T-helper 2 cell (primary cell): ENCODE results near the gene SPAG16.

Source experiments
- DNase-seq, 5 experiments: peaks; one replicate each; pipeline versions ENCODE4 v3.0.0 to v3.0.0-alpha.2; 2012 to 2022
- total RNA-seq, 2 donors: gene quantifications; one replicate each; lab custom pipeline; 2026; lab: John Stamatoyannopoulos, UW

Gene SPAG16
- total RNA-seq, result 5.0 to 7.9 reads per million in 2 donors

DNA sequence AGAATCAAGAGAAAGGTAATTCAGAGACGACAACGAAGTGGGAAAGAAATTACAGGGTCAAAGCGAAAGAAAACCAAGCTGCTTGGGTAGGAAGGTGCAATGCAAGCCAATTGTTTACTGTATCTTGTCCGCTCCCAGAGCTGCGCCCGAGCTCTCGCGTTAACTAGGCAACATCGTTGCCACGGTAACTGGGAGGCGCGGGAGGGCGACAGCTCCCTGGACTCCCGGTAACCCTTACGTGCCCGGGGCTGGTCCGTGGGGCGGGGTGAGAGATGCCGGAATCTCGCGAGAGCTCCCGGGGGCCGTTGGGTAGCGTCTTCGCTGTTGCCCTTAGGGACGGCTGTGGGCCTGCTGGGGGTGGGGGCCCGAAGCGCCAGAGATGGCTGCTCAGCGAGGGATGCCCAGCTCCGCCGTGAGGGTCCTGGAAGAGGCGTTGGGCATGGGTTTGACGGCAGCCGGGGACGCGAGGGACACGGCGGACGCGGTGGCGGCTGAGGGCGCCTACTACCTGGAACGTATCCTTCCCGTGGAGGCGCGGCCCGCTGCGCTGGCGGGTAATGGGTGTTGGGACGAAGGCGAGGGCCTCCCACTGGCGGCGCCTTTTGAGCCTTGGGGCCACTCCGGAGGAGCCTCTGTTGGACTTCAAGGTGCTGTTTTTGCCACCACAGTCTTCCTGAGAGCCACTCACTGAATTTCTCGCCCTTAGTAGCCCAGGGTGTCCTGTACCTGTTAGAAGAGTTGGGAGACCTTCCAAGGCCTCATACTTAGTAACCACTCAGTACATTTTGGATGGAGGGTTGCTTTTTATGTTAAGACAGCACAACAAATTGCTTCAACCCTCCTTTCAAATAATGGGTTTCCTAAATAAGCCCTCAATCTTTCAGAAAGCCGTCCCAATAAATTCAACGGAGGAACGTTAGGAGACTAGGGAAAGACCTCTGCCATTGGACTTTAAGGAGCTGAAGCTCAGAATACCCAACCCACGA, at the start of gene SPAG16:
Gene SPAG16 (plus strand): TSS at position 360 of the 986 bp plus-strand sequence.
- peak; percentile 85 to 99 (median 96) for DNase-seq

DNA sequence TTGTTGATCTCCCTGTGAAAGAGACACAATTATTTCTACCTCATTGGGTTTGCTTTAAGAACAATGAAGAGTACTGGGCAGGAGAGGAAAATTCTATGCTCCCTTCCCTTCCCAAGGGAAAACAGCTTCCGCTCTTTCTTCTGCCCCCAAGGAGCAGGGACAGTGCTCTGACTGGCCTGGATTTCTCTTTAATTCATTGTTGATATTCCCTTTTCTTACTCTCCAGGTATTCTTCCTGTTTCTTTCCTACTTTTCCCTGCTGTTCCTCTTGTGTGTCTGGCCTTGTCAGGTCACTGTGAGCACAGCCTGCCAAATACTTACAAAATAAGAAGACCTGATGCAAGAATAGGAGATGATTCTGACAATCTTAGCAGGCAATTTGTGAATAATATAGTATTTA, 49.6 kb upstream of the SPAG16 start:
- DNase-seq, result no peak

DNA sequence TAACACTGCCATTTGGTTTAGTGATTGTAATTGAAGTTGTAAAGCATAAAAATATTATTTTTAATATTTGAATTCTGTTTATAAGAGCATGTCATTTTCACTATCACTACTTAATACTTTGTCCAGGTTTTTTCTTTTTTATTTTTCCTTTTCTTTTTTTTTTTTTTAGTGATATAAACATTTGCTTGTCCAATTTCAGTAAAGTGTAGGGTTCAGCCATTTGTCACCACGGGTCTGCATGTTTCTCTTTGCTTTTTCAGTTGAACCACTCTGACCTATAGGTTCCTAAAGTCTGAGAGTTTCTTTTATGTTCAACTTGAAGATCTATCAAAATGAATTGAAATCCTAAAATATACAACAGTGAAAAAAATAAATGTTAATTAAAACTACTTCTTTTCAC, 48.5 kb upstream of the SPAG16 start:
- DNase-seq, result no peak

DNA sequence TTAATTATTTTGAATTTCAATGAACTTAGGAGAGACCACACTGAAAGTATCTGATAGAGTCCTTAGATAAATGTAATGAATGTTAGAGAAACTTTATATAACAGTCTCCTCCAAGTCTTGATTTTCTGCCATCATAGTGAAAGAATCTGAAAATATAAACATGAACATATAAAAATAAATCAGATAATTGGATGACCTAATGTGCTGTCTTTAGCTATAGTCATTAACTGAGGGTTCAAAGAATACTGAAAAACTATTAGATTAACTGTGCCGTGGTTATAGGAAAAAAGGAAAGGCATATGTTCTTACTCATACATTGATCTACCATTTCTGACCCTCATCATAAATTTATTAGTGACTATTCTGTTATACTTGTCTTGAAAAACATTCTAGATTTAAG, 47.0 kb upstream of the SPAG16 start:
- DNase-seq, result no peak

DNA sequence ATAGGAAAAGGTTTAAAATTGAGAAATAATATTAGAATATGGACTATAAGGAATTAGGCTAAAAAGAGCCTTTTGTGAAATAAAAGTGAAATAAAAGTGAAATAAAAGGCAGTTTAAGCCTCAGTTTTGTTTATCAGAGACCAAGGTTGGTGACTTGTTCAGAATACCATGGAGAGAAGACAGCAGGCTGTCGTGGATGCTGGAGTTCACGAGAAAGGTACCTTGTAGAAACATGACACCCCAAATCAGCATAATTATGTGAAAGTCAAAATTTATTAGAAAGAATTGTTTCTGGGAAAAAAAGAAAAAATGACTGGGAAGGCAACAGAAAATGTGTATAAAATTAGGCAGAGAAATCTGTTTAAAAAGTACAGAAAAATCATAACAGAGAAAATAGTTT, 46.5 kb upstream of the SPAG16 start:
- peak in 1 of 5 experiments; percentile 64 for DNase-seq

DNA sequence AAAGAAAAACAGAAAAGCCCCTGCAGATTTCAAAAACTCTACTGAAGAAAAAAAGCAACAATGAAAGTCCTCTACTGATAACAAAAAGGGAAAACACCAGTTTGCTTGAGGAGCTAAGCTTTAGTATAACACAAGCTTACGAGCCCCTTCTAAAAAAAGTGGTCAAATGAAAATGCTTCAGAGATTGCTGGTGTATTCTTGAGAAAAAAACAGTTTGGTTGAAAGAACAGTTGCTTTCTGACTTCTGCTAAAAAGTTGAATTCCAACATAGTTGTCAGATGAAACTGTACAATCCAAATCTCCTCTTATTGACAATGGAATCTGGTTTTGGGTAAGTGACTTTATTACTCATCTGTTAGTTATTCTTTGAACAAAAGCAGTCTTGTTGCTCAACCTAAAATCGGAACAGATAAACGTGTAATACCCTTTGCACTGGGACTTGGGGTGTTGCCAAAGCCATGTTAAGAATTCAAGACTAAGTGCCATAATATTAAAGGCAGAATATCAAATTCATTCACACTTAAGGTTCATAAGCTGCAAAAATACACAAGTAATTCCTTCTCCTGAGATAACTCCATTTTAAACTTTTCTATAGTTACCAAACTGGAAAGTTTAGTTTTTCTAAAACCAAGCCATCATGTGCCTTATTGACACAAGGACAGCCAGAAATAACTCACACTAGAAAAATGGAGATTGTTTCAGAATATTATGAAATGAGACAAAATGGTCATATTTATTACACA, 45.3 kb upstream of the SPAG16 start:
- peak in 1 of 5 experiments; percentile 72 for DNase-seq

DNA sequence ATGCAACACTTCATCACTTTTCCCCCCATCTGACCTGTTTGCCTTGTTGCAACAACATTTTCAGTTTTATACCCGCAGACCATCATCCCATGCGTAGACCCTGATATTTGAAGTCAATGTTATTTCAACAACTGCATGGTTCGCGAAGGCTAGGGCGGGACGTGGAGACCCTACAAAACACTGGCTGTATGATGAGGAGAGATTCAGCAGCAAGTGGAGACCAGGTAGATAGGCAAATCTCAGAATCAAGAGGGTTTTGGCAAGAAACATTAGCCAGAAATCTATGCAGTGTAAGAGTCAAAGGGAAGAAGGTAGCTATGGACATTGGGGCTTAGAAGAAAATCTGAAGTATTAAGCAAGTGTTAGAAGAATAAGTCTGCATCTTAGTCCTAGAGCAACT, 42.4 kb upstream of the SPAG16 start:
- DNase-seq, result no peak

DNA sequence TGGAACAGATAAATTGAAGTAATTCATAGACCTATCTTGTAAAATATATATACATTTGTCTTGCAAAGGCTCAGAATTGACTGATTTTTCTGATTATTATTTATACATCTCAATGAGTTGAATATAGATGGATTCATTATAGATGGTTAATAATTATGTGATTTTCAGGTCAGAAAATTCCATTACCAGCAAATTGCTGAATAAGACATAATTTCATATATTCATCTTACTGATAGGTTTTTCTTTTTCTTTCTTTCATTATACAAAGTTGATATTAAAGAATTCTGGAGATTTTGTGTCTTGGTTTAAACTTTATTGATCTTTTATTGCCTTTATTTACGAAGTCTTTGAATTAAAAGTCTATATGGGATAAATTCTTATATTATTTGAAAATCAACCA, 41.6 kb upstream of the SPAG16 start:
- DNase-seq, result no peak

DNA sequence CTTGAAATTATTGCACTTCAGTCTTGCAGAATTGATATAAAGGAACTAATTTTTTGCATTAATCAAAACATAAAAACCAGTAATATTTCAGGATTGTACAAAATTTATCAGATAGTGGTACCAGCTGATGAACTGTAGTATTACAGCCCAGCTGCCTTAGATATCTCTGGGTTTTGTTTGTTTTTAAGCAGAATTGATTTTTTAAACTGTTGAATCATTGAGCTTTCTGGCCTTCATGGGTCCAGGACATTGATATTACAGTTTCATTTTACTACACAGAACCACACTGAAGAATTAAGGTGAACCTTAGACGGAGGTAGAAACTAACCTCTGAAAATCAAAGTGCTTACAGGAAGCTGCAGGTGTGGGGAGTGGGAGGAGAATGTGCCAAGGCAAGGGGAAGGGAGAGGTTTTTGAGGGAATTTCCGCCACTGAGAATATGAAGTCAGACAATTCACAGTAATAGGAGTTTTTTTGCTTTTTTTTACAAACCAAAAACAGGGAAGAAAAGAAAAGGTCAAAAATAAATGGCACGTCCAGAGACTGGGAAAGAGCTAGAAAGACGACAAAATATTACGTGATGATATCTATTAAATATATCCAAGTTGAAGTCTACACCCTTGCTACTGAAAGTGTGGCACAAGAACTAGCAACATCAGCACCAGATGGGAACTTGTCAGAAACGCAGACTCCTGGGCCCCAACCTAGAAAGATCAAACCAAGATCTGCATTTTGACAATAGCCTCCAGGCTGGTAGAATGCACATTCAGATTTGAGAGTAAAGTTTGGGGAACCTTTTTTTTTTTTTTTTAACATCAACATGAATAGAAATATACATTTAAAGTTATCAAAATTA, 40.8 kb upstream of the SPAG16 start:
- peak in 1 of 5 experiments; percentile 55 for DNase-seq

DNA sequence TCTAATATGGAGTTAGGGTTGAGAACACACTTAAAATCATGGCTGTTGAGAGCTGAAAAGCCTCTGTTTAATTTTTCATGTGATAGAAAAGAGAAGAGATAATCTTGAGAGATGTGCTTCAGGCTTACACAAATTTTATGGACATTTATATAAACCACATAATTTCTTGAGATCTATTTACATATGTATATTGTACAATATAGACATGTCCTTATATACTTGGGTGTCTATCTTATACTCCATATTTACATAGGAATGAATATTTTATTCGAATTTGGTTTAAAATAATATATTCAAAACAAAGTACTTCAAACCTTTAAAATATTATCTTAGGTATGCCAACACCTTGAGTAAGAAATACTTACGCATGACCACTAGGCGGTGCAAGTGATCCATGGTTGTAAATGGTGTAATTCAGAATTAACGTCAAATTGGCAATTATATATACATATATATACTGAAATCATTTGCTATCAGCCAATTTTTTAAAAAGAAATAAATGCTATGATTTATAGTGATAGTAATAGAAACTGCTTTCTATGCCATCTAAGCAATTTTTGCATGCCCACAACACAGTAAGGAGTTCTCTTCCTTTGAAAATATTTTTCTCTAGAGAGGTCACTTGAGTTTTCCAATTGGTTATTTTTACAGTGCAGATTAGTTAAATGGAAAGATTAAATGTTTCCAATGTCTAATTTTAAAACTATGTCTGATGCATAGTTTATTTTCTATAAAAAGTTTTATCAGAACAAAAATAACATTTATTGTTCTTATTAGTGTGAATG, 37.6 kb upstream of the SPAG16 start:
- peak in 4 of 5 experiments; percentile 9 to 76 (median 30) for DNase-seq

DNA sequence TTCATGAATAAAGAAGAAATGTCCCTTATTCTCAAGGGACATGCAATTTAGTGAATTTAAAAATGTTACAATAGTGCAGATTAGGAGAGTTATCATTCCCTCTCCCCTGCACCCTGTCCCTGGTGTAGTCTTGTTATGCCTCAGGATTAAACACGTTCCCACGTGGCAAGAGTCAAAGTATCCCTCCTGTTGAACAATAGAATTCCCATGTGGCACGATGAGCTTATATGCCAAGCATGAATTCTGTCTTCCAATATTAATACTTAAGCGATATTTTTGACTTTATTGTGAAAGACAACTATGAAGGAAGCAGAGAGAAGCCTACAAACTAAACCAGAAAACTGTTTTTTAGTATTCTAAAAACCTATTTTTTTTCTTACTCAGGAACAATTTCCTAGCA, 36.7 kb upstream of the SPAG16 start:
- no peak for DNase-seq

DNA sequence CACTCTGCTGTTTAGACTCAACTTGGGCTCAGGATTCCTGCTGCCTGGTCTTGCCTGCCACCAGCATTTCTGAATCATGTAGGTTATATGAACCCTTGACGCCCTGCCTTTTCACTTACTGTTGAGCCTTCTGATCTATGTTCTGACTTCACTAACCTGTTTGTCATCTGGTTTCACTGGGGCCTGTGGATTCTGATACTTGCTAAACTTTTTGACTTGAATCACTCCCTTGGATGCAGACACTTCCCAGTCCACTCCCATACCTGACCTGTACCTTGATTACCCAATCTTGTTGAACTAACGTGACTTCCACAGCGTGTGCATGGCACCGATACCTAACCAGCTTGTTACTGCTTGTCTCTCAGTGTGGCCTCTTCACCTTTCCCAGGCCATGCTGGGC, 35.6 kb upstream of the SPAG16 start:
- no peak for DNase-seq

DNA sequence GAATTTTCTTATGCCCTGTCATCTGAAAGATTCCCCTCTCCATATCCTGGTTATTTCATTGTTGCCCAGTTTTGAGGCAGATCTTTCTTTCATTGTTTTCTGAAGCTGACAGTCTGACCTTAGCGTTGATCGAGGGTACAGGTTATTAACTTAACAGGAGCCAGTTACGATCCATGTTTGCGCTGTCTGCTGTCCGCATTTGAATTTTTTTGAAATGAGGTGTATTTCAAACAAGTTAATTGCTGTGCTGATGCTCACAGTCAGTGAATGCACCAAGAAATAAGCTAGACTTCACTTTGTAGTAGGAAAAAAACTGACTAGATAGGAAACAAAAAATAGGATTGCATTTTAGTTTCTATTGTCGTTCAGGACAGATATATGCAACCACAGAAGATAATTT, 34.8 kb upstream of the SPAG16 start:
- DNase-seq, result no peak

DNA sequence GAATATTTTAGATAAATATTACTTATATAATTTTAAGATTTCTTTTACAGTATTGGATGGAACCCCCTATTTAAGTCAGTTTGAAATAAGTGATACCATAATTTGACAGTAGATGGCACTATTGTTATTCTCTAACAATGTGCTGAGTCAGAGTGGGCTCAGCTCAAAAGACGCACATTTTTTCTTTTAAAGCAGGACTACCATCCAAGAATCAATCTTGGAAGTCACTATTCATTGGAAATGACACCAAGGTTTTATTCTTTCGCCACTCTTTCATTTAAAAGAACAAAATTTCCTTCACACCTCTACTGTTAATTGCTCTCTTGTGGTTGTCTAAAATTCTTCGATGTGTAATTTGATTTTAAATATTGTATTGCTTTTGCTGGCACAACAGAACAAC, 32.6 kb upstream of the SPAG16 start:
- DNase-seq, result peak in 2 of 5 experiments; percentile 20 to 63

DNA sequence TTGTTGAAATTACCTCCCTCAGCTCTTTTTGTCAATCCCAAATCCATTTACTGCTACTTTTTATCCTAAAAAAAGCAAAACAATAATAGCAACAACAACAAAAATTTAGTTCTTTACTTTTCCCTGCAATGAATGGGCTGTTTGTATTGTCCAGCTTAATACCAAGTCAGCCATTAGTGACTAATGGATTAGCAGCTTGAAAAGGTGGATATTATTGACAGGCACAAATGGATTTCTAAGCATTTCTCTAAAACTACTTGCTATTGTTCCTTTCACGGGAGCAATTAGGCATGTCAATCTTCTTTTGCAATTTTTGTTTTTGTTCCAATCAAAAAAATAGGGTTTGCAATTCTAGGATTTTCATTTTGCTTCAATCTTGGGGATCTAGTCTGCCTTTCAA, 32.1 kb upstream of the SPAG16 start:
- no peak for DNase-seq

DNA sequence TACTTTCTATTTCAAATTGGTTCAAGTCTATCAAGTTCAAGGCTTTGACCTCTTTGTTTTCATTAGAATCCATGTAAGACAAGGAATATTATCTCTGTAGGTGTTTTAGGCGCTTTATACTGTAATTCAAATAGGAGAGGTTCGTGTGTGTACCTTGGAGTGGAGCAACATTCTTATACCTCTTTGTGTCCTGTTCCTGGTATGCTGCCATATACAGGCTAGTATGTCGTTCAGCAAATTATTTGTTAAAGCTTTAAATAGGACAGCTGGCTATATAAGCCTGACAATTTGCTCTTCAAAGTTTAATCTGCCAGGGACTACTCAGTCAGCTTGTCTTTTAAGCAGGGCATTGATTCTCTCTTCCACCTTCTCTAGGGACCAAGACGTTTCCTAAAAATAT, 31.1 kb upstream of the SPAG16 start:
- DNase-seq, result no peak

DNA sequence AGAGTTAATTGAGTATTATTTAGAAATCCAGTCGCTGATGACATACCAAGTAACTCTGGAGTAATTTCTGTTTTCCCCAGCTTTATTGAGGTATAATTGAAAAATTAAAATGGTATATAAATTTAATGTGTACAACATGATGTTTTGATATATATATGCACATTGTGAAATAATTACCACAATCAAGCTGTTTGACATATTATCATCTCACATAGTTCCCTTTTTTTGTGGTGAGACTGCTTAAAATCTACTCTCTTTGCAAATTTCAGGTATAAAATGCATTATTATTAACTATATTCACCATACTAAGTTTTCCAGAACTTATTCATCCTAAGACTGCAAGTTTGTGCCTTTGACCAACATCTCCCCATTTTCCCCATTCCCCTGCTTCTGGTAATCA, 25.0 kb upstream of the SPAG16 start:
- no peak for DNase-seq

DNA sequence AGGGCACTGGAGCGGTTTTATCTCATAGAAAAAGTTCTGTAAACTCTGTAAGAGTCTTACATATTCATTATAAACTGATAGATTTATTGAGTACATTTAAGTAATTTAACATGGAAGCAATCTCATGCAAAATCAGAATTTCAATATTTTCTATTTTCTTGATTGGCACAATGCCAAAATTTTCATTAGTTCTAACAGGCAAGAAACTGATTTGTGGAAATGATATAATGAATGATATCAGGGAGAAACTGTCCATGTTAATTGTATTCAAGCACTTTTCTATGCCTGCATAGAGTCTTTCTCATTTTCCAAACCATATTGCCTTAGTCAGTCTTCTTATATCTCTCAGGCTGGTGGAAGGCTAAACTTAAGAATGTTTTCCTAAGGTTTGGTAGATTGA, 23.0 kb upstream of the SPAG16 start:
- DNase-seq, result no peak

DNA sequence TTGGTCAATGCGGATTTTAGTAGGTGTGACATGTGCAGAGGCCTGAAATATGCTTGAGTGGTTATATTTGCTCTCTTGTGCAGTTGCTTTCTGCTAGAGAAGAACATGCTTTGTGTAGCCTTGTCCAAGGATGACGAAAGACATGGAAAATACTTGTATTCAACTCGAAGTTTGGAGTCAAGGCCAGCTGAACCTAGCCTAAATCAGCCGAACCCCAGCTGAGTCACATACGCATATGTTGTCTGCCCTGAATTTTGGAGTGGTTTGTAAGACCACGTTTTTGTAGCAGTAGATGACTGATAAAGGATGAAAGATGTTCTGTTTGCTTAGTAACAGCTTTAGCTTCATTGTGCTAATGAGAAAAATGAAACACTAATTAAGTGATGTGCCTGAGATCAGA, 22.5 kb upstream of the SPAG16 start:
- no peak for DNase-seq

DNA sequence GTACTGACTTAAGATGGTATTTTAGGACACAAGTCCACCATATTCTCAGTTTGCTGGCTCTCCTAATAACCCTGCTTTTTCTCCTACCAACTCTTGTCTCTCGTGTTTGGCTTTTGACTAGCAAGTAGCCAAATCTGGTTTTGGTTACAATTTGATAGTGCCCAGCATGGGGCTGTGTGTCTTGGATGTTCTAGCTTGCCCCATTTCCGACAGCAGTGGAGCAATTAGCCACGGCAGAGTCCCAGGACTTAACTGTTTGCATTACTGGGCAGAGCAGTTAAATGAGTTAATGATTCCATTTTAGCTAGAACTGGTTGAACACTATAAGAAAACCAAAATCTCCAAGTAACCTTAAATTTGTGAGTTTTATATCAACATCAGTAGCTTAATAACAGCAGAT, 18.6 kb upstream of the SPAG16 start:
- no peak for DNase-seq

DNA sequence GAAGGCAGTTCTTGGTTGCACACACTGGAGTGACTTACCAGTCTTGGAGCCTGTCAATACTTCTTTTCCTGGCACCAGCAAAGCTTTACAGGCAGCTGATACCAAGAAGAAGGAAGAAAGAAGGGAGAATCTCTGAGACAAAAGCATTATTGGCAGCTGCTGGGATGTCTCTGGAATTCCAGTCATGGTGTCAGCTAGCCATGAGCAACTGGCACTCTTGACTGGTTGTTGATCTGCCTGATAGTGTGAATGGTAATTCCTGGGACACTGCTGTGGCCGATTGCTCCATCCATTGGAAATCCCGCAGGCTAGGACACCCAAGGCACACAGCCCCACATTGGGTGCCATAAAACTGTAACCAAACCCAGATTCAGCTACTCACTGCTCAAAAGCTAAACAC, 17.8 kb upstream of the SPAG16 start:
- DNase-seq, result no peak

DNA sequence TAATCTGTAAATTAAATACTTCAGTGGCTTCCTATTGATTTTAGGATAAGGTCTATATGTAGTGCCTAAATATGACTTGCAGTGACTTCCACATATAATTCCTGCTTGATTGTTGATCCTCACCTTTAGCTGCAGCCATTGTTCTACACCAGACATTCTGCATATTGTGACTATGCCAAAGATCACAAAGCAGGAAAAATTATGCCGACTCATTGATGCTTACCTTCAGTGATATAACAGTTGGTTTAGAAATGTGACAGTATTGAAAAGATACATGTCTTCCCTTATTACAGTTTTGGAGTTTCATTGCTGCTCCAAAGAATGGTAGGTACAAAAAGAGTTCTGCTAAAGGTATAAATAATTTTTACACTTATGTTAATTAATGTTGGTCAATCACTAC, 12.3 kb upstream of the SPAG16 start:
- DNase-seq, result no peak
